Tibial nerve (tissue), 4 donors: ENCODE measurements around the gene CD93. TPM values are rescaled to one million over a fixed set of nuclear protein-coding genes. Genes with fewer than 3 reads are reported as not detected.
A peak's percentile ranks its signal among the peaks of the same experiment; 100 is the strongest.

Experiments
- DNase-seq, 2 donors: peaks; one replicate each; pipeline ENCODE4 v3.0.0-alpha.2; 2019; ENCODE audit warnings: low spot score in 2 of 2
- H3K27ac ChIP-seq, 4 donors: fragments of 200-600 bp; sonication (generic) in 3 of 4; one replicate each; pipeline ENCODE4 v1.5.1; 2017 to 2019; ENCODE audit warnings: mild to moderate bottlenecking in 1 of 4
- H3K27me3 ChIP-seq, 2 donors: fragments of 200-600 bp; sonication (generic) in 1 of 2; one replicate each; pipeline versions ENCODE4 v1.5.1 to v1.6.0; 2017 to 2019
- H3K36me3 ChIP-seq, 3 donors: fragments of 200-600 bp; sonication (generic); one replicate each; pipeline ENCODE4 v1.5.1; 2018 to 2019
- H3K4me1 ChIP-seq, 4 donors: fragments of 200-600 bp; sonication (generic) in 3 of 4; one replicate each; pipeline ENCODE4 v1.5.1; 2017 to 2019
- H3K4me3 ChIP-seq, 4 donors: fragments of 200-600 bp; sonication (generic) in 3 of 4; one replicate each; pipeline ENCODE4 v1.5.1; 2017 to 2019; ENCODE audit warnings: mild to moderate bottlenecking in 1 of 4, moderate library complexity in 1 of 4
- H3K9me3 ChIP-seq, 4 donors: fragments of 200-600 bp; sonication (generic) in 3 of 4; one replicate each; pipeline ENCODE4 v1.5.1; 2017 to 2019
- EP300 ChIP-seq, 2 donors: sonication (generic); formaldehyde crosslinking; IDR thresholded peaks; one replicate each; pipeline ENCODE4 v1.6.1; 2017; ENCODE audit warnings: antibody characterized with exemption in 2 of 2, mild to moderate bottlenecking in 1 of 2
- POLR2A ChIP-seq, 2 donors: fragments of 450-650 bp; IDR thresholded peaks; one replicate each; pipeline ENCODE4 v1.6.1; 2017; ENCODE audit warnings: antibody characterized with exemption in 2 of 2, mild to moderate bottlenecking in 2 of 2, moderate library complexity in 2 of 2
- WGBS, 2 donors: methylation state at CpG; one replicate each; pipeline ENCODE4 v1.1.5; 2018; 5-methylcytosine and 5-hydroxymethylcytosine counted together
- total RNA-seq, 4 donors: library from RNA; depleted of rRNA; stranded (reverse); fragments of >200 nt; gene quantifications; one replicate each; pipeline ENCODE4 v1.1.0, GENCODE V29; 2016
- TF ChIP-seq, protein P1 (sequence below), 5 experiments: fragments of 200-600 bp in 3 of 5; fragments of 450-650 bp in 2 of 5; sonication (generic) in 3 of 5; IDR thresholded peaks; one replicate each; pipeline ENCODE4 v1.5.1; 2016 to 2019; ENCODE audit warnings: antibody characterized with exemption in 5 of 5, mild to moderate bottlenecking in 3 of 5, moderate library complexity in 2 of 5

CD93 gene
- total RNA-seq, 4 donors from 2014 or later: 23.0 to 85.1 (median 65.7) TPM

DNA sequence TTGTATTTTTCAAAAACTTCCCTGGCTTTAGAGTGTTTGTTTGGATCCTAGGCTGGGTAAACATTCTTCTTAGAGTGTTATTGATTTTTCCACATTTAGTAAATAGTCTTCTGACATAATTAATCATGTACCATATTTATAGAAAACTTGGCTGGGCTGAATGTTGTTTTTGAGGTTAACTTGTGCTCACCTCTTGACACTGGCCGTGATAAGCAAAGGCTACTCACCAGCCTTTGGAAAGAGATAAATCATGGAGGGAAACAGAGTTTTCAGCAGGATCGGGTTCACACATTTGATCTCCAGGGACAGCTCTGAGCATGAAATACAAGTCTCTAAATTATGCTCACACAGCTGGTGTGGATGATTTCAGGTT lies 6.2 kb upstream of the CD93 start:
- Histone ChIP-seq H3K9me3 (no peaks in the 10 kb centered on the region), H3K27ac (peak overlapping the region in 1 of 4 donors; percentile 40), H3K36me3 (no peaks in the 10 kb centered on the region), H3K4me3 (no peak overlapping the region), H3K27me3 (no peaks in the 10 kb centered on the region), H3K4me1 (peaks cover 0 to 43% (median 0%) of the 10 kb centered on the region in 4 donors)
- 26 to 41% methylated on average over 2 of the region's 2 CpGs for WGBS, 2 donors
- TF ChIP-seq POLR2A (IDR thresholded peaks at IDR 0.05): no peak
- TF ChIP-seq EP300 (IDR thresholded peaks at IDR 0.05): peak in 1 of 2 donors; percentile 19
- no peak for DNase-seq

DNA sequence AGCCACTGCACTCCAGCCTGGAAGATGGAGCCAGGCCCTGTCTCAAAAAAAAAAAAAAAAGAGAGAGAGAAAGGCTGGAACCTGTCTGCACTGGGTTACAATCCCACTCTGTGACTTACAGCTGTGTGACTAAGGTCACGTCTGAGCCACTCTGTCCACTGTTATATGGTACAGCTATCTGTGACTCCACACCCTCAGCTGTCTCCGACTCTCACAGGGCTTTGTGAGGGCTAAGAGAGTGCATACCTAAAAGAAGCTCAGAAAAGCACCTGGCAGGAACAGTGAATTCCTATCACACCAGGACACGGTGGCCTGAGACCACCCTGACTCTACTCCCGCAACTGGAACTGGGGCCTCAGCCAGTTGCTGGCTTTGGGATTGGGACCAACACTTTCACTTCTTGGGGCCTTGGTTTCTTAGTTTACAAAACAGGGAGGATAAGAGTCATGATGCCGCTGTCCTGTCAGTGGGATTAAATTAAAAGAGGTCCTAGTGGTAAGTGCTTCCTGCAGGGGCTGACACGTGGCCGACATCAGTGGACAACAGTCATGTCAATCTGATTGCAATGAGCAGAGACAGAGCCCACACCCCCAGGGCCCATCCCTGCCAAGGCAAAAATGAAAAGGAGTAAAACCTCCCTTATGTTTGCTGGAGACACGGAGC lies 5.7 kb upstream of the CD93 start:
- H3K36me3 ChIP-seq: no peaks in the 10 kb centered on the region
- H3K9me3 ChIP-seq: no peaks in the 10 kb centered on the region
- no peak overlapping the region for H3K4me3 ChIP-seq
- TF ChIP-seq, protein P1, sequence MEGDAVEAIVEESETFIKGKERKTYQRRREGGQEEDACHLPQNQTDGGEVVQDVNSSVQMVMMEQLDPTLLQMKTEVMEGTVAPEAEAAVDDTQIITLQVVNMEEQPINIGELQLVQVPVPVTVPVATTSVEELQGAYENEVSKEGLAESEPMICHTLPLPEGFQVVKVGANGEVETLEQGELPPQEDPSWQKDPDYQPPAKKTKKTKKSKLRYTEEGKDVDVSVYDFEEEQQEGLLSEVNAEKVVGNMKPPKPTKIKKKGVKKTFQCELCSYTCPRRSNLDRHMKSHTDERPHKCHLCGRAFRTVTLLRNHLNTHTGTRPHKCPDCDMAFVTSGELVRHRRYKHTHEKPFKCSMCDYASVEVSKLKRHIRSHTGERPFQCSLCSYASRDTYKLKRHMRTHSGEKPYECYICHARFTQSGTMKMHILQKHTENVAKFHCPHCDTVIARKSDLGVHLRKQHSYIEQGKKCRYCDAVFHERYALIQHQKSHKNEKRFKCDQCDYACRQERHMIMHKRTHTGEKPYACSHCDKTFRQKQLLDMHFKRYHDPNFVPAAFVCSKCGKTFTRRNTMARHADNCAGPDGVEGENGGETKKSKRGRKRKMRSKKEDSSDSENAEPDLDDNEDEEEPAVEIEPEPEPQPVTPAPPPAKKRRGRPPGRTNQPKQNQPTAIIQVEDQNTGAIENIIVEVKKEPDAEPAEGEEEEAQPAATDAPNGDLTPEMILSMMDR (IDR thresholded peaks at IDR 0.05): no peak
- TF ChIP-seq EP300 (IDR thresholded peaks at IDR 0.05): no peak
- TF ChIP-seq POLR2A (IDR thresholded peaks at IDR 0.05): no peak
- WGBS, 2 donors: 52 to 69% methylated on average over 8 of the region's 8 CpGs
- no peak for DNase-seq
- peak overlapping the region in 1 of 4 donors; percentile 40 for H3K27ac ChIP-seq
- peaks cover 0 to 48% (median 0%) of the 10 kb centered on the region in 4 donors for H3K4me1 ChIP-seq
- H3K27me3 ChIP-seq: no peaks in the 10 kb centered on the region

GRCh38 chr20:23090878-23091277 lies 4.8 kb upstream of the CD93 start:
- Histone ChIP-seq H3K27me3 (no peaks in the 10 kb centered on the region), H3K9me3 (no peaks in the 10 kb centered on the region), H3K4me3 (no peak overlapping the region), H3K27ac (peak overlapping the region in 1 of 4 donors; percentile 17), H3K4me1 (peaks cover 0 to 57% (median 0%) of the 10 kb centered on the region in 4 donors), H3K36me3 (no peaks in the 10 kb centered on the region)
- no peak for DNase-seq
- TF ChIP-seq, protein P1 (IDR thresholded peaks at IDR 0.05): no peak
- no peak for TF ChIP-seq POLR2A (IDR thresholded peaks at IDR 0.05)
- TF ChIP-seq EP300 (IDR thresholded peaks at IDR 0.05): no peak
- WGBS, 2 donors: 64 to 76% methylated on average over 4 of the region's 4 CpGs

DNA sequence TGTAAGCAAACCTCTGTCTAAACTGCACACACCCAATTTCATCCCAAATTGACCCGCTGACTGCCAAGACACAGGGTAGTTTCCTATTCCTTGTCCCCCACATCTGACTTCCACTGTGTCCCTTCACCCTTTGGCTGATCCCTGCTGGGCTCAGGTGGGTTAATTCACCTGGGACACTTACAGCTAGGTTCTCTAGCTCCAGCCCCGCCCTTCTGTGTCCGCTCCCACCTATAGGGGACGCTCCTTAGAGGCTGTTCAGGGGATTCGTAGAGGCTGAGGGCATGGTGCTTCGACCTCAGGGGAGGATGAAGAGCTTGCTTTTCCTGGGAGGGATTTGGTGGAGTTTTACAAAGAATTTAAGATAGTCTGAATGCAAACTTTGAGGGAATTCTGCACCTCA lies 4.0 kb upstream of the CD93 start:
- H3K36me3 ChIP-seq: no peaks in the 10 kb centered on the region
- peak overlapping the region in 1 of 4 donors; percentile 38 for H3K27ac ChIP-seq
- H3K9me3 ChIP-seq: no peaks in the 10 kb centered on the region
- TF ChIP-seq, protein P1 (IDR thresholded peaks at IDR 0.05): no peak
- no peak for TF ChIP-seq POLR2A (IDR thresholded peaks at IDR 0.05)
- TF ChIP-seq EP300 (IDR thresholded peaks at IDR 0.05): no peak
- H3K4me3 ChIP-seq: no peak overlapping the region
- no peak for DNase-seq
- 64 to 72% methylated on average over 6 of the region's 6 CpGs for WGBS, 2 donors
- H3K4me1 ChIP-seq: peaks cover 0 to 61% (median 0%) of the 10 kb centered on the region in 4 donors
- H3K27me3 ChIP-seq: no peaks in the 10 kb centered on the region

GRCh38 chr20:23088866-23089265 lies 2.7 kb upstream of the CD93 start:
- Histone ChIP-seq H3K4me1 (peaks cover 0 to 57% (median 0%) of the 10 kb centered on the region in 4 donors), H3K27ac (peak overlapping the region in 1 of 4 donors; percentile 7), H3K27me3 (no peaks in the 10 kb centered on the region), H3K36me3 (no peaks in the 10 kb centered on the region), H3K4me3 (no peak overlapping the region), H3K9me3 (no peaks in the 10 kb centered on the region)
- TF ChIP-seq, protein P1 (IDR thresholded peaks at IDR 0.05): no peak
- TF ChIP-seq POLR2A (IDR thresholded peaks at IDR 0.05): no peak
- TF ChIP-seq EP300 (IDR thresholded peaks at IDR 0.05): no peak
- no peak for DNase-seq
- 91 to 96% methylated on average over 6 to 8 of the region's 8 CpGs for WGBS, 2 donors
